GM18519 (cell line): ENCODE measurements around the gene TAAR8.
"Not testable (repeated sequence)": the region's sequence is repeated elsewhere in the genome, so short reads cannot be mapped to it uniquely, and the experiment has no call there.

ENCODE experiments used
- ATAC-seq: cut with Tn5 transposase; IDR thresholded peaks from one replicate; pipeline ENCODE4 v1.9.1; 2021; ENCODE audit warnings: mild to moderate bottlenecking, moderate library complexity; ENCODE audit not compliant: unreplicated experiment, low FRiP score

TAAR8 gene

GRCh38 chr6:132537977-132538376 lies 14.5 kb upstream of the TAAR8 start, which contains the start of gene TAAR9:
TSS of gene TAAR9 (plus strand) at chr6:132538277. CDS start at chr6:132538290, 13 bp downstream.
- ATAC-seq: no peak

GRCh38 chr6:132544826-132545225 lies 7.6 kb upstream of the TAAR8 start:
- no peak for ATAC-seq

GRCh38 chr6:132548746-132549463 lies 3.6 kb upstream of the TAAR8 start:
- ATAC-seq: no peak

GRCh38 chr6:132551214-132551613 lies 1.3 kb upstream of the TAAR8 start:
- ATAC-seq: no peak

GRCh38 chr6:132560087-132560486 lies 7.6 kb downstream of the TAAR8 start:
- ATAC-seq: not testable (repeated sequence)

GRCh38 chr6:132566404-132566803 lies 13.9 kb downstream of the TAAR8 start:
- ATAC-seq: no peak

GRCh38 chr6:132567566-132567965 lies 15.1 kb downstream of the TAAR8 start:
- ATAC-seq: no peak

GRCh38 chr6:132568611-132569010 lies 16.1 kb downstream of the TAAR8 start:
- no peak for ATAC-seq

GRCh38 chr6:132569170-132569569 lies 16.7 kb downstream of the TAAR8 start:
- no peak for ATAC-seq

GRCh38 chr6:132570221-132570777 lies 17.8 kb downstream of the TAAR8 start, which contains the start of gene TAAR6:
TSS of gene TAAR6 (plus strand) at chr6:132570322. CDS start at chr6:132570322, 0 bp downstream.
- no peak for ATAC-seq

GRCh38 chr6:132571774-132572173 lies 19.3 kb downstream of the TAAR8 start:
- ATAC-seq: no peak

GRCh38 chr6:132584698-132585097 lies 32.2 kb downstream of the TAAR8 start:
- no peak for ATAC-seq

- ATAC-seq: no peak
Observed at GRCh38 chr6:132587424-132587823, 35.0 kb downstream of the TAAR8 start.

- ATAC-seq: no peak
Observed at GRCh38 chr6:132589454-132589853, 37.0 kb downstream of the TAAR8 start, which contains the start of gene TAAR5. TSS of gene TAAR5 (minus strand) at chr6:132589741. CDS start at chr6:132589686, 55 bp downstream.

GRCh38 chr6:132590362-132590761 lies 37.9 kb downstream of the TAAR8 start:
- no peak for ATAC-seq

GRCh38 chr6:132592855-132593254 lies 40.4 kb downstream of the TAAR8 start:
- ATAC-seq: no peak

- no peak for ATAC-seq
Observed at GRCh38 chr6:132596201-132596600, 43.7 kb downstream of the TAAR8 start.

- ATAC-seq: peak; percentile 80
Observed at GRCh38 chr6:132598473-132598872, 46.0 kb downstream of the TAAR8 start.

GRCh38 chr6:132600900-132601299 lies 48.4 kb downstream of the TAAR8 start:
- ATAC-seq: not testable (repeated sequence)
